Lower leg skin (tissue), 3 donors: ENCODE data around the gene KRTAP2-3.

ENCODE experiments used
- CTCF ChIP-seq, 3 donors: fragments of 450-650 bp; IDR thresholded peaks; one replicate each; pipeline ENCODE4 v1.5.1; 2016; ENCODE audit warnings: antibody characterized with exemption in 3 of 3, mild to moderate bottlenecking in 3 of 3, moderate library complexity in 2 of 3
- POLR2A ChIP-seq, 2 donors: fragments of 450-650 bp; IDR thresholded peaks; one replicate each; pipeline ENCODE4 v1.6.1; 2016 to 2017; ENCODE audit warnings: antibody characterized with exemption in 2 of 2, mild to moderate bottlenecking in 1 of 2, moderate library complexity in 1 of 2

DNA sequence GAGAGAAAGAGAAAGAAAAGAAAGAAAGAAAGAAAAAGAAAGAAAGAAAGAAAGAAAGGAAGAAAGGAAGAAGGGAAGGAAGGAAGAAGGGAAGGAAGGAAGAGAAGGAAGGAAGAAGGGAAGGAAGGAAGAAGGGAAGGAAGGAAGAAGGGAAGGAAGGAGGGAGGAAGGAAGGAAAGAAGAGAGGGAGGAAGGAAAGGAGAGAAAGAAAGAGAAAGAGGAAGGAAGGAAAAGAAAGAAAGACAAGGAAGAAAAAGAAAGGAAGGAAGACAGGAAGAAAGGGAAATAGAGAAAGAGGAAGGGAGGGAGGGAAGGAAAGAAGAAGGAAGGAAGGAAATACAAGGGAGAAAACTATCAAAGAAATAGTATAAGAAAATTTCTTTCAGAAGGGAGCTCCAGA, 16.9 kb upstream of the KRTAP2-3 start:
- TF ChIP-seq POLR2A (IDR thresholded peaks at IDR 0.05) (no peak), CTCF (IDR thresholded peaks at IDR 0.05) (no peak)
